Smooth muscle cell (in vitro differentiated cells): Measurements from ENCODE around the gene MRM1. TPM values are rescaled to one million over a fixed set of nuclear protein-coding genes. Genes with fewer than 3 reads are reported as not detected.
A peak's percentile ranks its signal among the peaks of the same experiment; 100 is the strongest.

Experiments
- DNase-seq: peaks from one replicate; lab custom pipeline; 2025; ENCODE audit not compliant: unreplicated experiment; lab: John Stamatoyannopoulos, UW
- H2AFZ ChIP-seq: fragments of 200-600 bp; sonication (generic); 2 replicates; pipeline ENCODE4 v1.6.0; 2016; ENCODE audit warnings: antibody characterized with exemption, low read depth, mild to moderate bottlenecking
- H3F3A ChIP-seq: fragments of 200-600 bp; sonication (generic); 2 replicates; pipeline ENCODE4 v1.6.0; 2017; ENCODE audit warnings: antibody characterized with exemption, low read depth
- H3K27ac ChIP-seq: fragments of 200-600 bp; sonication (generic); 2 replicates; pipeline ENCODE4 v1.5.1; 2016; ENCODE audit warnings: low read depth, mild to moderate bottlenecking
- H3K27me3 ChIP-seq: fragments of 200-600 bp; sonication (generic); 2 replicates; pipeline ENCODE4 v1.6.1; 2016; ENCODE audit warnings: low read depth, mild to moderate bottlenecking
- H3K36me3 ChIP-seq: fragments of 200-600 bp; sonication (generic); 2 replicates; pipeline ENCODE4 v1.5.1; 2016; ENCODE audit warnings: low read depth
- H3K4me1 ChIP-seq: fragments of 200-600 bp; sonication (generic); 2 replicates; pipeline ENCODE4 v1.5.1; 2016; ENCODE audit warnings: low read depth
- H3K4me2 ChIP-seq: fragments of 200-600 bp; sonication (generic); 2 replicates; pipeline ENCODE4 v1.6.0; 2016; ENCODE audit warnings: mild to moderate bottlenecking
- H3K4me3 ChIP-seq: fragments of 200-600 bp; sonication (generic); 2 replicates; pipeline ENCODE4 v1.5.1; 2016; ENCODE audit warnings: mild to moderate bottlenecking
- H3K79me2 ChIP-seq: fragments of 200-600 bp; sonication (generic); 2 replicates; pipeline ENCODE4 v1.6.0; 2016; ENCODE audit warnings: low read depth, mild to moderate bottlenecking
- H3K9ac ChIP-seq: fragments of 200-600 bp; sonication (generic); 2 replicates; pipeline ENCODE4 v1.6.0; 2016; ENCODE audit warnings: low read depth
- H3K9me3 ChIP-seq: fragments of 200-600 bp; sonication (generic); replicated peaks from 2 replicates; pipeline ENCODE4 v1.5.1; 2016; ENCODE audit warnings: low read depth
- H4K20me1 ChIP-seq: fragments of 200-600 bp; sonication (generic); 2 replicates; pipeline ENCODE4 v1.6.0; 2016; ENCODE audit warnings: low read depth
- CTCF ChIP-seq: fragments of 200-600 bp; sonication (generic); IDR thresholded peaks from 2 replicates; pipeline ENCODE4 v1.5.1; 2017; ENCODE audit warnings: borderline replicate concordance, mild to moderate bottlenecking, antibody characterized with exemption; ENCODE audit not compliant: insufficient read depth, poor library complexity, severe bottlenecking
- WGBS: methylation state at CpG from one replicate; pipeline ENCODE4 v1.1.7; 2016; ENCODE audit warnings: low lambda C conversion rate; 5-methylcytosine and 5-hydroxymethylcytosine counted together
- polyA plus RNA-seq: library from polyadenylated mRNA; unstranded; fragments of >200 nt; fragmentation: Nextera tagmentation; extraction: Ambion mirVana; gene quantifications from 2 replicates; pipeline ENCODE4 v1.2.1, GENCODE V29; 2016
- total RNA-seq: library from RNA; depleted of rRNA; stranded (reverse); fragments of >200 nt; gene quantifications from 2 replicates; pipeline ENCODE4 v1.2.3, GENCODE V29; 2014

The MRM1 gene
- total and polyA plus RNA-seq, 2 experiments from 2014 or later: 1.7 to 2.2 TPM

GRCh38 chr17:36629252-36629847 lies 28.0 kb downstream of the MRM1 start:
- peak; percentile 98 for TF ChIP-seq CTCF
- 17% methylated on average over 13 of the region's 14 CpGs for WGBS
- no peak overlapping the region for H3K9ac ChIP-seq
- H3K9me3 ChIP-seq: no peaks in the 10 kb centered on the region
- H3K4me1 ChIP-seq: peaks cover 15% of the 10 kb centered on the region
- H3K27ac ChIP-seq: no peak overlapping the region
- peaks cover 31% of the 10 kb centered on the region for H3K27me3 ChIP-seq
- H2AFZ ChIP-seq: no peak overlapping the region
- no peaks in the 10 kb centered on the region for H4K20me1 ChIP-seq
- H3F3A ChIP-seq: no peaks in the 10 kb centered on the region
- H3K79me2 ChIP-seq: no peaks in the 10 kb centered on the region
- H3K36me3 ChIP-seq: no peaks in the 10 kb centered on the region
- peak; percentile 69 for DNase-seq
- no peak overlapping the region for H3K4me3 ChIP-seq
- H3K4me2 ChIP-seq: no peak overlapping the region

GRCh38 chr17:36629970-36630502 lies 28.7 kb downstream of the MRM1 start:
- Histone ChIP-seq H3K9me3 (no peaks in the 10 kb centered on the region), H2AFZ (no peak overlapping the region), H4K20me1 (no peaks in the 10 kb centered on the region), H3F3A (no peaks in the 10 kb centered on the region), H3K9ac (no peak overlapping the region), H3K79me2 (no peaks in the 10 kb centered on the region), H3K4me1 (peaks cover 15% of the 10 kb centered on the region), H3K36me3 (no peaks in the 10 kb centered on the region), H3K4me2 (no peak overlapping the region), H3K27ac (no peak overlapping the region), H3K4me3 (no peak overlapping the region), H3K27me3 (peaks cover 36% of the 10 kb centered on the region)
- TF ChIP-seq CTCF: no peak
- 87% methylated on average over 8 of the region's 8 CpGs for WGBS
- DNase-seq: no peak

GRCh38 chr17:36631022-36631421 lies 29.6 kb downstream of the MRM1 start:
- DNase-seq: no peak
- Histone ChIP-seq H3F3A (no peaks in the 10 kb centered on the region), H3K36me3 (no peaks in the 10 kb centered on the region), H4K20me1 (no peaks in the 10 kb centered on the region), H3K4me2 (no peak overlapping the region), H3K9me3 (no peaks in the 10 kb centered on the region), H3K4me3 (no peak overlapping the region), H3K27me3 (peaks cover 46% of the 10 kb centered on the region), H3K4me1 (peaks cover 15% of the 10 kb centered on the region), H3K27ac (no peak overlapping the region), H3K79me2 (no peaks in the 10 kb centered on the region), H3K9ac (no peak overlapping the region), H2AFZ (no peak overlapping the region)
- TF ChIP-seq CTCF: no peak
- WGBS: 83% methylated on average over 4 of the region's 4 CpGs
